Adrenal gland (tissue), 12 donors: ENCODE measurements around the gene R3HDM4. TPM values are rescaled to one million over a fixed set of nuclear protein-coding genes. Genes with fewer than 3 reads are reported as not detected.
A peak's percentile ranks its signal among the peaks of the same experiment; 100 is the strongest.

Experiments
- DNase-seq, 7 donors: peaks; one replicate each; pipeline ENCODE4 v3.0.0-alpha.2; 2019 to 2020
- H3K27ac ChIP-seq, 5 donors: fragments of 200-600 bp; sonication (generic) in 4 of 5; 1 replicate in 3 of 5; 2 replicates in 2 of 5; pipeline versions ENCODE4 v1.5.1 to v1.8.0; 2016 to 2020; ENCODE audit warnings: mild to moderate bottlenecking in 1 of 5
- H3K27me3 ChIP-seq: fragments of 200-600 bp; 2 replicates; pipeline ENCODE4 v1.8.0; 2021
- H3K36me3 ChIP-seq, 2 donors: fragments of 200-600 bp; replicated peaks in 1 of 2; 1 replicate in 1 of 2; 2 replicates in 1 of 2; pipeline versions ENCODE4 v1.5.1 to v1.8.0; 2018 to 2022
- H3K4me1 ChIP-seq, 2 donors: fragments of 200-600 bp; replicated peaks in 1 of 2; 1 replicate in 1 of 2; 2 replicates in 1 of 2; pipeline versions ENCODE4 v1.5.1 to v1.8.0; 2018 to 2021
- H3K4me3 ChIP-seq, 4 donors: fragments of 200-600 bp; sonication (generic) in 3 of 4; one replicate each; pipeline ENCODE4 v1.5.1; 2016 to 2018
- H3K9me3 ChIP-seq, 3 donors: fragments of 200-600 bp; sonication (generic) in 1 of 3; replicated peaks in 1 of 3; 1 replicate in 2 of 3; 2 replicates in 1 of 3; pipeline versions ENCODE4 v1.5.1 to v1.8.0; 2016 to 2021
- POLR2A ChIP-seq, 2 donors: fragments of 450-650 bp; IDR thresholded peaks; one replicate each; pipeline ENCODE4 v1.6.1; 2017; ENCODE audit warnings: antibody characterized with exemption in 2 of 2, mild to moderate bottlenecking in 2 of 2, moderate library complexity in 1 of 2
- WGBS, 4 donors: extraction: QIAGEN DNeasy Blood & Tissue Kit in 2 of 4; methylation state at CpG; one replicate each; pipeline versions ENCODE4 v1.1.5 to v1.1.7; 2013 to 2017; 5-methylcytosine and 5-hydroxymethylcytosine counted together
- intact Hi-C, 2 donors: fragments of 100-400 bp; cut with DNase I; formaldehyde crosslinking; loops; one replicate each; pipeline versions ENCODE4 v1.14.1 to v1.15.0; 2022 to 2023
- polyA plus RNA-seq, 3 donors: library from polyadenylated mRNA; stranded (reverse); fragments of 200-250 nt in 2 of 3; fragments of 350-450 nt in 1 of 3; fragmentation: Illumina TruSeq in 1 of 3; extraction: RNeasy Lipid Tissue Mini Kit (QIAGEN cat#74804) in 1 of 3; gene quantifications; one replicate each; pipeline ENCODE4 v1.2.3, GENCODE V29; 2013 to 2014
- total RNA-seq, 9 donors: library from RNA; depleted of rRNA in 4 of 9; stranded (reverse); fragments of >200 nt in 4 of 9; fragments of 120-200 nt in 1 of 9; fragmentation: NEBNext Ultra II Directional in 1 of 9; extraction: Animal tissue kit (Norgen Biotek cat#: 25700) in 1 of 9; gene quantifications; one replicate each; pipeline versions ENCODE4 v1.1.0 to v1.2.4, GENCODE V29; 2013 to 2023
- TF ChIP-seq, protein P1 (sequence below), 6 experiments: fragments of 450-650 bp in 4 of 6; fragments of 200-600 bp in 2 of 6; sonication (generic) in 1 of 6; IDR thresholded peaks; 1 replicate in 5 of 6; 2 replicates in 1 of 6; pipeline versions ENCODE4 v1.5.1 to v1.8.0; 2016 to 2021; ENCODE audit warnings: antibody characterized with exemption in 6 of 6, mild to moderate bottlenecking in 2 of 6, moderate library complexity in 1 of 6
- donor health status: healthy with polysubstance abuse.
- donor health status: Bipolar disorder and iron deficiency.
- donor health status: DM: yes; HTN: yes; CAD: no.
- donor health status: DM: no; HTN: no; CAD: no.
- donor health status: DM: no; HTN: no; CAD: no.
- donor health status: DM: yes; HTN: yes; CAD: no.

The R3HDM4 gene
- total and polyA plus RNA-seq, 12 donors: 8.9 to 59.5 (median 29.6) TPM

DNA sequence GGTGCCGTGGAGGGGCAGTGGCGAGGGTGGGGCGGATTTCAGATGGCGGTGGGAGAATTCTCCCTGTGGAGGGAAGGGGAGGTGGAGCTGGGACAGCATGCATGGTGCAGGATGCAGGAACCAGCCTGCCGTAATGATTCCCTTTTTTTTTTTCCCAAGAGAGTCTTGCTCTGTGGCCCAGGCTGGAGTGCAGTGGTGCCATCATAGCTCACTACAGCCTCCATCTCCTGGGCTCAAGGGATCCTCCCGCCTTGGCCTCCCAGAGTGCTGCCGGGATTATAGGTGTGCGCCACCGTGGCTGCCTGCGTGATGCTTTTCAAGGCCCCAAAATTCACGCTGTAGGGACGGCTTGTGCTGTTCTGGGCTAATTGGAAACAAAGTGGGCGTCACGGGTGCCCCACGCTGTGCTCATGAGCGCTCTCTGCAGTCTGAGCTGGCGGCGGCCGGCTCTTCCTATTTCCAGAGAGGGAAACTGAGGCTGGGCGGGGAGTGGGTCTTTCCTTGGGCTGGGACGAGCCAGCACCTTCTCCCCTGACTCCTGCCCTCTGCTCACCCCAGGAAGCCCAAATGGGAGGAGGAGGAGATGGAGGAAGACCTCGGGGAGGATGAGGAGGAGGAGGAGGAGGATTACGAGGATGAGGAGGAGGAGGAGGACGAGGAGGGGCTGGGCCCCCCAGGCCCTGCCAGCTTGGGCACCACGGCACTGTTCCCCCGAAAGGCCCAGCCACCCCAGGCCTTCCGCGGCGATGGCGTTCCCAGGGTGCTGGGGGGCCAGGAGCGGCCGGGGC lies 19.0 kb upstream of the R3HDM4 start:
- H3K36me3 ChIP-seq: no peaks in the 10 kb centered on the region
- H3K27ac ChIP-seq: peak overlapping the region in 3 of 5 donors; percentile 38 to 79 (median 54)
- no peaks in the 10 kb centered on the region for H3K27me3 ChIP-seq
- no peaks in the 10 kb centered on the region for H3K9me3 ChIP-seq
- WGBS, 4 donors: 87 to 93% (median 88%) methylated on average over 29 to 32 of the region's 32 CpGs
- H3K4me3 ChIP-seq: no peak overlapping the region
- DNase-seq: peak in 1 of 7 donors; percentile 20
- intact Hi-C loops: no loop called here
- TF ChIP-seq, protein P1, sequence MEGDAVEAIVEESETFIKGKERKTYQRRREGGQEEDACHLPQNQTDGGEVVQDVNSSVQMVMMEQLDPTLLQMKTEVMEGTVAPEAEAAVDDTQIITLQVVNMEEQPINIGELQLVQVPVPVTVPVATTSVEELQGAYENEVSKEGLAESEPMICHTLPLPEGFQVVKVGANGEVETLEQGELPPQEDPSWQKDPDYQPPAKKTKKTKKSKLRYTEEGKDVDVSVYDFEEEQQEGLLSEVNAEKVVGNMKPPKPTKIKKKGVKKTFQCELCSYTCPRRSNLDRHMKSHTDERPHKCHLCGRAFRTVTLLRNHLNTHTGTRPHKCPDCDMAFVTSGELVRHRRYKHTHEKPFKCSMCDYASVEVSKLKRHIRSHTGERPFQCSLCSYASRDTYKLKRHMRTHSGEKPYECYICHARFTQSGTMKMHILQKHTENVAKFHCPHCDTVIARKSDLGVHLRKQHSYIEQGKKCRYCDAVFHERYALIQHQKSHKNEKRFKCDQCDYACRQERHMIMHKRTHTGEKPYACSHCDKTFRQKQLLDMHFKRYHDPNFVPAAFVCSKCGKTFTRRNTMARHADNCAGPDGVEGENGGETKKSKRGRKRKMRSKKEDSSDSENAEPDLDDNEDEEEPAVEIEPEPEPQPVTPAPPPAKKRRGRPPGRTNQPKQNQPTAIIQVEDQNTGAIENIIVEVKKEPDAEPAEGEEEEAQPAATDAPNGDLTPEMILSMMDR (IDR thresholded peaks at IDR 0.05): no peak
- no peak for TF ChIP-seq POLR2A (IDR thresholded peaks at IDR 0.05)
- H3K4me1 ChIP-seq: peaks cover 21 to 25% of the 10 kb centered on the region in 2 donors

DNA sequence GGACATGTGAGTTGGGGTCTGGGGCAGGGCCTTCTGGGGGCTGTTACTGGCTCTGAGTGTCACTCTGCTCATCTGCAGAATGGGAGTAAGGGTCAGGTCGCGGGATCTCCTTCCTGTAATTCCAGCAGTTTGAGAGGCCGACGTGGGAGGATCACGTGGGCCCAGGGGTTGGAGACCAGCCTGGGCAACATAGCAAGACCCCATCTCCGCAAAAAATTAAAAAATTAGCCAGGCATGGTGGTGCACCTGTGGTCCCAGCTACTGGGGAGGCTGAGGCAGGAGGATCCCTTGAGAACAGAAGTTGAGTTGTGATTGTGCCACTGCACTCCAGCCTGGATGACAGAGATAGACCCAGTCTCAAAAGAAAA lies 16.9 kb upstream of the R3HDM4 start:
- TF ChIP-seq, protein P1 (IDR thresholded peaks at IDR 0.05): no peak
- no peak for TF ChIP-seq POLR2A (IDR thresholded peaks at IDR 0.05)
- Histone ChIP-seq H3K27ac (no peak overlapping the region), H3K36me3 (no peaks in the 10 kb centered on the region), H3K9me3 (no peaks in the 10 kb centered on the region), H3K27me3 (no peaks in the 10 kb centered on the region), H3K4me3 (no peak overlapping the region), H3K4me1 (peaks cover 17 to 20% of the 10 kb centered on the region in 2 donors)
- 85 to 97% (median 95%) methylated on average over 5 to 6 of the region's 6 CpGs for WGBS, 4 donors
- intact Hi-C loops: no loop called here
- no peak for DNase-seq

DNA sequence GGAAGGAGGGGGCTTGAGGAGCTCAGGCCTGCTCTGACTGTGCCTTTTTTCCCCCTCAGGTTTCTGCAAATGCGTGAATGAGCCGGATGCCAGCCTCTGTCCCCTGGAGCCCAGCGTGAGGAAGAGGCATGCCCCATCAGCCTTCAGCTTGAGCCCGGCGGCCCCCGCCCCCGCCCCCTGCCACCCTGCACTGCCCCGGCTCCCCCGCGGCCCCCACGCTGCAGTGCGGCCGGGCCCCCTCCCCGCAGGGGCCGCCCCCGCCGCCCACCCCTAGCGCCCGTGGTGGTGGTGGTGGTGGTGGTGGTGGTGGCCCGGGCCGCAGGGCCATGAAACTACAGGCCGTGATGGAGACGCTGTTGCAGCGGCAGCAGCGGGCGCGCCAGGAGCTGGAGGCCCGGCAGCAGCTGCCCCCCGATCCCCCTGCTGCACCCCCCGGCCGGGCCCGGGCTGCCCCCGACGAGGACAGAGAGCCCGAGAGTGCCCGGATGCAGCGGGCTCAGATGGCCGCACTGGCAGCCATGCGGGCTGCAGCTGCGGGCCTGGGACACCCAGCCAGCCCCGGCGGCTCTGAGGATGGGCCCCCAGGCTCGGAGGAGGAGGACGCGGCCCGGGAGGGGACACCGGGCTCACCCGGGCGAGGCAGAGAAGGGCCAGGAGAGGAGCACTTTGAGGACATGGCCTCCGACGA lies 16.3 kb upstream of the R3HDM4 start:
- Histone ChIP-seq H3K4me1 (peaks cover 16 to 18% of the 10 kb centered on the region in 2 donors), H3K9me3 (no peaks in the 10 kb centered on the region), H3K36me3 (no peaks in the 10 kb centered on the region), H3K4me3 (no peak overlapping the region), H3K27ac (no peak overlapping the region), H3K27me3 (no peaks in the 10 kb centered on the region)
- TF ChIP-seq, protein P1 (IDR thresholded peaks at IDR 0.05): no peak
- no peak for TF ChIP-seq POLR2A (IDR thresholded peaks at IDR 0.05)
- intact Hi-C loops: no loop called here
- WGBS, 4 donors: 91 to 99% (median 94%) methylated on average over 6 to 51 of the region's 51 CpGs
- no peak for DNase-seq

DNA sequence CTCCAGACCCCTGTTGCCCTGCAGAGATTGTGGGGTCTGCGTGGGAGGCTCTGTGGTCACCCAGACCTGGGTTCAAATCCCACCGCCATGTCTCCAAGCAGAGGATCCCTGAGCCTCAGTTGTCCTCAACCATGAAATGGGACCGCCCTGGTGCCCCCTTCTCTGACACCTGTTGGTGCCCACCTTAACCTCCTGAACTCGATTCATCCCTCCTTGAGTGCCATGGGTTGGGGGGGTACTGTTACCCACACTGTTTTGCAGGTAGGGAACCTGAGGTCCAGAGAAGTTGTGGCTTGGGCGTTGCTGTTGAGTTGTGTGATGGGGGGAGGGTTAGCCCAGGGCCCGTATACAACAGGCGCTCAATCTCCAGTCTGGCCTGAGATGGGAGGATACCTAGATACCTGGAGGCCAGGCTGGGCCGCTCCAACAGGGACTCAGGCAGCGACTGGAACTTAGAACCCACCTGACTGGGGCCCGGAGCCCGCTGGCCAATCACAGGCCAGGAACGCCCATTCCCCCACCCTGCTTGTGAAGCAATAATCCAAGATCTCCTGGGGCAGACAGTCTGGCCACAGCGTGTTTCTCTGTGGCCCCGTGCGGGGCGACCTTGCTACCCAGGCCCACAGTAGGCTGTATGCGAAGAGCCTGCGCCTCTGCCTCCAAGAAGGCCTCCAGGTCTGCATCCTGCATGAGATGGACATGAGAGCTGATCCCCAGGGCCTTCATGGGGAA lies 15.6 kb upstream of the R3HDM4 start:
- Histone ChIP-seq H3K27me3 (no peaks in the 10 kb centered on the region), H3K36me3 (no peaks in the 10 kb centered on the region), H3K27ac (no peak overlapping the region), H3K9me3 (no peaks in the 10 kb centered on the region), H3K4me1 (peaks cover 11 to 13% of the 10 kb centered on the region in 2 donors), H3K4me3 (no peak overlapping the region)
- intact Hi-C loops: no loop called here
- WGBS, 4 donors: 83 to 100% (median 89%) methylated on average over 4 to 18 of the region's 18 CpGs
- TF ChIP-seq POLR2A (IDR thresholded peaks at IDR 0.05): no peak
- TF ChIP-seq, protein P1 (IDR thresholded peaks at IDR 0.05): no peak
- DNase-seq: no peak
